ENCODE measurements around the gene TRAF3.

TRAF3 gene

DNA sequence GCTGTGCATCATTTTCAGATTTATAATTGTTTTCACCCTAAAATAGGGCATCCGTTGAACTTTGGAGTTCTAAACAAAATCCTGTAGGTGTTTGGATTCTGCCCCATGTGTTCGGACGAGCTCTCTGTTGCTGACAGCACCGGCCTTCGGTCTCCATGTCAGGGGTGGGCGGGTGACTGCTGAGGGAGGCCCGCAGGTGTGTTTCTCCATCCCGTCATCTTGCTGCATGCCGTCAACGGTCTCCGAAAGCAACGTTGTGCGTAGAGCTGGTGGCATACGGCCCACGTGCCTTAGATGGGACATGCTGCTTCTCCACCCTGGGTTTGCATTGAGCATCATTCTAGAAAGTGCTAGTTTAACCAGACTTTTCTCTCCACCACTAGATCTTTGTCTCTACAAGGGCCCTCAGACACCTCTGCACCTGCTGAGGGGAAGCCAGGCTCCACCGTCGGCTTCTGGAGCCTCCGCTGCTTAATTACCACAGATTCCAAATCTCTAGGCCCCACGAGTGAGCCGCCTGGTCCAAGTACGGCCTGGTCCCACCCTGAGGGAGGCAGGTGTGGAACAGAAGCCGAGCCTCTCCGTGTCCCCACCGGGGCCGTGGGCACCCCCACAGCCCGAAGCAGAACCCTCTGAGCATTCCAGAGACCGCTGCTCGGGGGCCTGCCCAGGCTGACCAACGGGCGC, 129.5 kb downstream of the TRAF3 start:
- TF ChIP-seq TCF4 (CRISPR knock-in tag; IDR thresholded peaks at IDR 0.05; ENCODE audit: borderline replicate concordance) (no peak), RARB (CRISPR knock-in tag; IDR thresholded peaks at IDR 0.05) (no peak), ZFP3 (CRISPR knock-in tag; IDR thresholded peaks at IDR 0.05) (no peak), ZC3H10 (CRISPR knock-in tag; IDR thresholded peaks at IDR 0.05) (no peak), BACH2 (CRISPR knock-in tag; IDR thresholded peaks at IDR 0.05; ENCODE audit: borderline replicate concordance) (no peak), PPARA (CRISPR knock-in tag; IDR thresholded peaks at IDR 0.05; ENCODE audit: borderline replicate concordance) (no peak), ESRRG (CRISPR knock-in tag; IDR thresholded peaks at IDR 0.05) (no peak), OSR1 (CRISPR knock-in tag; IDR thresholded peaks at IDR 0.05) (no peak), ZNF70 (CRISPR knock-in tag; IDR thresholded peaks at IDR 0.05) (no peak), ZFP30 (CRISPR knock-in tag; IDR thresholded peaks at IDR 0.05) (no peak), ARNTL (CRISPR knock-in tag; IDR thresholded peaks at IDR 0.05; ENCODE audit: borderline replicate concordance, low read depth) (no peak), ZNF8 (CRISPR knock-in tag; IDR thresholded peaks at IDR 0.05) (no peak), CSDC2 (CRISPR knock-in tag; IDR thresholded peaks at IDR 0.05) (no peak)
- TF ChIP-seq, protein P1, sequence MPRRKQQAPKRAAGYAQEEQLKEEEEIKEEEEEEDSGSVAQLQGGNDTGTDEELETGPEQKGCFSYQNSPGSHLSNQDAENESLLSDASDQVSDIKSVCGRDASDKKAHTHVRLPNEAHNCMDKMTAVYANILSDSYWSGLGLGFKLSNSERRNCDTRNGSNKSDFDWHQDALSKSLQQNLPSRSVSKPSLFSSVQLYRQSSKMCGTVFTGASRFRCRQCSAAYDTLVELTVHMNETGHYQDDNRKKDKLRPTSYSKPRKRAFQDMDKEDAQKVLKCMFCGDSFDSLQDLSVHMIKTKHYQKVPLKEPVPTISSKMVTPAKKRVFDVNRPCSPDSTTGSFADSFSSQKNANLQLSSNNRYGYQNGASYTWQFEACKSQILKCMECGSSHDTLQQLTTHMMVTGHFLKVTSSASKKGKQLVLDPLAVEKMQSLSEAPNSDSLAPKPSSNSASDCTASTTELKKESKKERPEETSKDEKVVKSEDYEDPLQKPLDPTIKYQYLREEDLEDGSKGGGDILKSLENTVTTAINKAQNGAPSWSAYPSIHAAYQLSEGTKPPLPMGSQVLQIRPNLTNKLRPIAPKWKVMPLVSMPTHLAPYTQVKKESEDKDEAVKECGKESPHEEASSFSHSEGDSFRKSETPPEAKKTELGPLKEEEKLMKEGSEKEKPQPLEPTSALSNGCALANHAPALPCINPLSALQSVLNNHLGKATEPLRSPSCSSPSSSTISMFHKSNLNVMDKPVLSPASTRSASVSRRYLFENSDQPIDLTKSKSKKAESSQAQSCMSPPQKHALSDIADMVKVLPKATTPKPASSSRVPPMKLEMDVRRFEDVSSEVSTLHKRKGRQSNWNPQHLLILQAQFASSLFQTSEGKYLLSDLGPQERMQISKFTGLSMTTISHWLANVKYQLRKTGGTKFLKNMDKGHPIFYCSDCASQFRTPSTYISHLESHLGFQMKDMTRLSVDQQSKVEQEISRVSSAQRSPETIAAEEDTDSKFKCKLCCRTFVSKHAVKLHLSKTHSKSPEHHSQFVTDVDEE (CRISPR knock-in tag; IDR thresholded peaks at IDR 0.05) = no peak
- TF ChIP-seq, protein P2, sequence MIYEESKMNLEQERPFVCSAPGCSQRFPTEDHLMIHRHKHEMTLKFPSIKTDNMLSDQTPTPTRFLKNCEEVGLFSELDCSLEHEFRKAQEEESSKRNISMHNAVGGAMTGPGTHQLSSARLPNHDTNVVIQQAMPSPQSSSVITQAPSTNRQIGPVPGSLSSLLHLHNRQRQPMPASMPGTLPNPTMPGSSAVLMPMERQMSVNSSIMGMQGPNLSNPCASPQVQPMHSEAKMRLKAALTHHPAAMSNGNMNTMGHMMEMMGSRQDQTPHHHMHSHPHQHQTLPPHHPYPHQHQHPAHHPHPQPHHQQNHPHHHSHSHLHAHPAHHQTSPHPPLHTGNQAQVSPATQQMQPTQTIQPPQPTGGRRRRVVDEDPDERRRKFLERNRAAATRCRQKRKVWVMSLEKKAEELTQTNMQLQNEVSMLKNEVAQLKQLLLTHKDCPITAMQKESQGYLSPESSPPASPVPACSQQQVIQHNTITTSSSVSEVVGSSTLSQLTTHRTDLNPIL (CRISPR knock-in tag; IDR thresholded peaks at IDR 0.05; ENCODE audit: low read depth) = no peak
- TF ChIP-seq, protein P3, sequence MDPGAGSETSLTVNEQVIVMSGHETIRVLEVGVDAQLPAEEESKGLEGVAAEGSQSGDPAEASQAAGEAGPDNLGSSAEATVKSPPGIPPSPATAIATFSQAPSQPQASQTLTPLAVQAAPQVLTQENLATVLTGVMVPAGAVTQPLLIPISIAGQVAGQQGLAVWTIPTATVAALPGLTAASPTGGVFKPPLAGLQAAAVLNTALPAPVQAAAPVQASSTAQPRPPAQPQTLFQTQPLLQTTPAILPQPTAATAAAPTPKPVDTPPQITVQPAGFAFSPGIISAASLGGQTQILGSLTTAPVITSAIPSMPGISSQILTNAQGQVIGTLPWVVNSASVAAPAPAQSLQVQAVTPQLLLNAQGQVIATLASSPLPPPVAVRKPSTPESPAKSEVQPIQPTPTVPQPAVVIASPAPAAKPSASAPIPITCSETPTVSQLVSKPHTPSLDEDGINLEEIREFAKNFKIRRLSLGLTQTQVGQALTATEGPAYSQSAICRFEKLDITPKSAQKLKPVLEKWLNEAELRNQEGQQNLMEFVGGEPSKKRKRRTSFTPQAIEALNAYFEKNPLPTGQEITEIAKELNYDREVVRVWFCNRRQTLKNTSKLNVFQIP (CRISPR knock-in tag; IDR thresholded peaks at IDR 0.05; ENCODE audit: borderline replicate concordance, low read depth) = no peak
- no peak for ATAC-seq

DNA sequence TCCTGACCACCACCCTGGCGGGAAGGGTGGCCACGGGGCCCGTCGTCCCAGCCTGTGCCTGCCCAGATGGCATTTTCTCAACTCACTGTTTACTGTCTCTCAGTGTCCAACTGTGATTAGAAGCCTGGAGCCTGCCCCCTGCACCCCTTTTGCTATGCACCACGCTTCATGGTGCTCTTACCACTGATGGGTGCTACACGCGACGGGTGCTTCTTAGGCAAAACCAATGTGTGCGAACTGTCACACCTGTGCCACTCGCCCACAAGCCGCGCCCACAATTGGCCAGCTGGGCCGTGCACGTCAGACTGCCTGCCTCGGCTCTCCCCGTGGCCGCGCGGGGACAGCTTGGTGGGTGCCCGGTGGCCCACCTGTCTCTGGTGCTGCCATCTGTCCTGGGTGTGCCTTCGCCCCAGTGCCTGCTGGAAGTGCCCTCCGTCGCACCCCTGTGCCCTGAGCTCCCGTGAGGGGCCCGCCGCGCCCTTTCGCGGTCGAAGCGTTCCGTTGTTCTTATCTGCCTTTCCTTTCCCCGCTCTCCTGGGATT, 130.1 kb downstream of the TRAF3 start:
- TF ChIP-seq ZC3H10 (CRISPR knock-in tag; IDR thresholded peaks at IDR 0.05) (no peak), RARB (CRISPR knock-in tag; IDR thresholded peaks at IDR 0.05) (no peak), PPARA (CRISPR knock-in tag; IDR thresholded peaks at IDR 0.05; ENCODE audit: borderline replicate concordance) (no peak), ZNF565 (CRISPR knock-in tag; conservative IDR thresholded peaks at IDR 0.05; ENCODE audit: low read depth) (no peak), ZFP30 (CRISPR knock-in tag; IDR thresholded peaks at IDR 0.05) (no peak), TOX (CRISPR knock-in tag; IDR thresholded peaks at IDR 0.05; ENCODE audit: borderline replicate concordance) (no peak), ZNF8 (CRISPR knock-in tag; IDR thresholded peaks at IDR 0.05) (no peak), ESRRG (CRISPR knock-in tag; IDR thresholded peaks at IDR 0.05) (no peak), OSR1 (CRISPR knock-in tag; IDR thresholded peaks at IDR 0.05) (no peak), TCF4 (CRISPR knock-in tag; IDR thresholded peaks at IDR 0.05; ENCODE audit: borderline replicate concordance) (no peak), ZFP3 (CRISPR knock-in tag; IDR thresholded peaks at IDR 0.05) (no peak), ISL1 (CRISPR knock-in tag; IDR thresholded peaks at IDR 0.05) (no peak), SNAI2 (CRISPR knock-in tag; IDR thresholded peaks at IDR 0.05) (no peak)
- TF ChIP-seq, protein P4, sequence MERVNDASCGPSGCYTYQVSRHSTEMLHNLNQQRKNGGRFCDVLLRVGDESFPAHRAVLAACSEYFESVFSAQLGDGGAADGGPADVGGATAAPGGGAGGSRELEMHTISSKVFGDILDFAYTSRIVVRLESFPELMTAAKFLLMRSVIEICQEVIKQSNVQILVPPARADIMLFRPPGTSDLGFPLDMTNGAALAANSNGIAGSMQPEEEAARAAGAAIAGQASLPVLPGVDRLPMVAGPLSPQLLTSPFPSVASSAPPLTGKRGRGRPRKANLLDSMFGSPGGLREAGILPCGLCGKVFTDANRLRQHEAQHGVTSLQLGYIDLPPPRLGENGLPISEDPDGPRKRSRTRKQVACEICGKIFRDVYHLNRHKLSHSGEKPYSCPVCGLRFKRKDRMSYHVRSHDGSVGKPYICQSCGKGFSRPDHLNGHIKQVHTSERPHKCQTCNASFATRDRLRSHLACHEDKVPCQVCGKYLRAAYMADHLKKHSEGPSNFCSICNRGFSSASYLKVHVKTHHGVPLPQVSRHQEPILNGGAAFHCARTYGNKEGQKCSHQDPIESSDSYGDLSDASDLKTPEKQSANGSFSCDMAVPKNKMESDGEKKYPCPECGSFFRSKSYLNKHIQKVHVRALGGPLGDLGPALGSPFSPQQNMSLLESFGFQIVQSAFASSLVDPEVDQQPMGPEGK (CRISPR knock-in tag; IDR thresholded peaks at IDR 0.05; ENCODE audit: borderline replicate concordance) = no peak
- TF ChIP-seq, protein P3 (CRISPR knock-in tag; IDR thresholded peaks at IDR 0.05; ENCODE audit: borderline replicate concordance, low read depth) = no peak
- no peak for ATAC-seq

All from SK-N-SH treated with all-trans-retinoic acid at 6 μM for 48 hours (cell line).